Measurements from ENCODE around the gene RAB18. TPM values are rescaled to one million over a fixed set of nuclear protein-coding genes. Genes with fewer than 3 reads are reported as not detected.

RAB18 gene
- total RNA-seq, 1 donor: 47.8 TPM

DNA sequence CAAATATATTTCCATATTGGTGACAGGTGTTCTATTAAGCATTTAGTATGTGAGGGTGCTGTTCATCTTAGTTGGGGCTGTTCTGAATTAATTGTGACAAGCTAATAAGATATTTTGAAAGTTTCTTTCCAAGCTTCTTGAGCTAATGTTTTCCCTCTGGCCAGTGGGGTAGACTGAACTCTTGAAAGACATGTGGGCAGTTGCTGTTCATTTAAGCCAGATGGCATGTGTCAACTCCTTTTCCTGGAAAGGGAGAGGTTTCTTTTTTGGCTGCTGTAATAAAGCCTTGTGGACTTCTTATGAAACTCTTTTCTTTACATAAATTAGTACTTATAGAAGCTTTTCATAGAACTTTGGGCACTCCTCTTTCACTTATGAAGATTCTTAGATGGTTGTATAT lies 21.7 kb downstream of the RAB18 start:
- no peak for DNase-seq (ENCODE audit: insufficient read length, low spot score, missing footprints)
- Histone ChIP-seq H3K4me3 (ENCODE audit: insufficient read depth, low read length) (no peak overlapping the region), H2AFZ (ENCODE audit: low read length) (no peak overlapping the region), H3K4me2 (ENCODE audit: insufficient read depth, low read length) (peak overlapping the region; percentile 3), H3K27me3 (ENCODE audit: insufficient read depth, low read length) (no peaks in the 10 kb centered on the region), H4K20me1 (ENCODE audit: insufficient read depth, low read length) (peaks cover 25% of the 10 kb centered on the region), H3K4me1 (ENCODE audit: insufficient read depth, low read length) (peaks cover 6% of the 10 kb centered on the region), H3K36me3 (ENCODE audit: insufficient read depth, low read length) (no peaks in the 10 kb centered on the region), H3K79me2 (ENCODE audit: insufficient read depth, low read length) (peaks cover 92% of the 10 kb centered on the region), H3K9me3 (ENCODE audit: low read depth, low read length) (no peaks in the 10 kb centered on the region), H3K27ac (ENCODE audit: low read depth, low read length) (no peak overlapping the region)
- TF ChIP-seq, protein P1, sequence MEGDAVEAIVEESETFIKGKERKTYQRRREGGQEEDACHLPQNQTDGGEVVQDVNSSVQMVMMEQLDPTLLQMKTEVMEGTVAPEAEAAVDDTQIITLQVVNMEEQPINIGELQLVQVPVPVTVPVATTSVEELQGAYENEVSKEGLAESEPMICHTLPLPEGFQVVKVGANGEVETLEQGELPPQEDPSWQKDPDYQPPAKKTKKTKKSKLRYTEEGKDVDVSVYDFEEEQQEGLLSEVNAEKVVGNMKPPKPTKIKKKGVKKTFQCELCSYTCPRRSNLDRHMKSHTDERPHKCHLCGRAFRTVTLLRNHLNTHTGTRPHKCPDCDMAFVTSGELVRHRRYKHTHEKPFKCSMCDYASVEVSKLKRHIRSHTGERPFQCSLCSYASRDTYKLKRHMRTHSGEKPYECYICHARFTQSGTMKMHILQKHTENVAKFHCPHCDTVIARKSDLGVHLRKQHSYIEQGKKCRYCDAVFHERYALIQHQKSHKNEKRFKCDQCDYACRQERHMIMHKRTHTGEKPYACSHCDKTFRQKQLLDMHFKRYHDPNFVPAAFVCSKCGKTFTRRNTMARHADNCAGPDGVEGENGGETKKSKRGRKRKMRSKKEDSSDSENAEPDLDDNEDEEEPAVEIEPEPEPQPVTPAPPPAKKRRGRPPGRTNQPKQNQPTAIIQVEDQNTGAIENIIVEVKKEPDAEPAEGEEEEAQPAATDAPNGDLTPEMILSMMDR (IDR thresholded peaks at IDR 0.05; ENCODE audit: extremely low read depth, low read depth, low read length): no peak

- Histone ChIP-seq H3K4me3 (ENCODE audit: insufficient read depth, low read length) (no peak overlapping the region), H3K36me3 (ENCODE audit: insufficient read depth, low read length) (no peaks in the 10 kb centered on the region), H3K4me1 (ENCODE audit: insufficient read depth, low read length) (peaks cover 6% of the 10 kb centered on the region), H3K9me3 (ENCODE audit: low read depth, low read length) (no peaks in the 10 kb centered on the region), H4K20me1 (ENCODE audit: insufficient read depth, low read length) (peaks cover 23% of the 10 kb centered on the region), H2AFZ (ENCODE audit: low read length) (no peak overlapping the region), H3K79me2 (ENCODE audit: insufficient read depth, low read length) (peaks cover 91% of the 10 kb centered on the region), H3K4me2 (ENCODE audit: insufficient read depth, low read length) (peak overlapping the region; percentile 3), H3K27me3 (ENCODE audit: insufficient read depth, low read length) (no peaks in the 10 kb centered on the region), H3K27ac (ENCODE audit: low read depth, low read length) (no peak overlapping the region)
- TF ChIP-seq, protein P1 (IDR thresholded peaks at IDR 0.05; ENCODE audit: extremely low read depth, low read depth, low read length): no peak
- no peak for DNase-seq (ENCODE audit: insufficient read length, low spot score, missing footprints)
Observed at GRCh38 chr10:27526242-27526641, 22.1 kb downstream of the RAB18 start.

- no peak overlapping the region for H3K4me3 ChIP-seq (ENCODE audit: insufficient read depth, low read length)
- H3K27ac ChIP-seq (ENCODE audit: low read depth, low read length): no peak overlapping the region
- DNase-seq (ENCODE audit: insufficient read length, low spot score, missing footprints): no peak
- no peaks in the 10 kb centered on the region for H3K9me3 ChIP-seq (ENCODE audit: low read depth, low read length)
- H2AFZ ChIP-seq (ENCODE audit: low read length): no peak overlapping the region
- peaks cover 16% of the 10 kb centered on the region for H4K20me1 ChIP-seq (ENCODE audit: insufficient read depth, low read length)
- TF ChIP-seq, protein P1 (IDR thresholded peaks at IDR 0.05; ENCODE audit: extremely low read depth, low read depth, low read length): no peak
- H3K4me1 ChIP-seq (ENCODE audit: insufficient read depth, low read length): peaks cover 6% of the 10 kb centered on the region
- peaks cover 86% of the 10 kb centered on the region for H3K79me2 ChIP-seq (ENCODE audit: insufficient read depth, low read length)
- no peaks in the 10 kb centered on the region for H3K36me3 ChIP-seq (ENCODE audit: insufficient read depth, low read length)
- no peaks in the 10 kb centered on the region for H3K27me3 ChIP-seq (ENCODE audit: insufficient read depth, low read length)
- no peak overlapping the region for H3K4me2 ChIP-seq (ENCODE audit: insufficient read depth, low read length)
Observed at GRCh38 chr10:27527666-27528295, 23.7 kb downstream of the RAB18 start.

- TF ChIP-seq, protein P1 (IDR thresholded peaks at IDR 0.05; ENCODE audit: extremely low read depth, low read depth, low read length): no peak
- peaks cover 16% of the 10 kb centered on the region for H4K20me1 ChIP-seq (ENCODE audit: insufficient read depth, low read length)
Observed at GRCh38 chr10:27529010-27529783, 25.1 kb downstream of the RAB18 start.

More at GRCh38 chr10:27529010-27529783, 25.1 kb downstream of the RAB18 start:
- Histone ChIP-seq H3K4me1 (ENCODE audit: insufficient read depth, low read length) (peaks cover 6% of the 10 kb centered on the region), H3K36me3 (ENCODE audit: insufficient read depth, low read length) (peaks cover 9% of the 10 kb centered on the region), H3K4me3 (ENCODE audit: insufficient read depth, low read length) (no peak overlapping the region), H3K79me2 (ENCODE audit: insufficient read depth, low read length) (peaks cover 82% of the 10 kb centered on the region), H3K4me2 (ENCODE audit: insufficient read depth, low read length) (no peak overlapping the region), H3K27ac (ENCODE audit: low read depth, low read length) (no peak overlapping the region), H2AFZ (ENCODE audit: low read length) (no peak overlapping the region), H3K27me3 (ENCODE audit: insufficient read depth, low read length) (no peaks in the 10 kb centered on the region), H3K9me3 (ENCODE audit: low read depth, low read length) (no peaks in the 10 kb centered on the region)
- DNase-seq (ENCODE audit: insufficient read length, low spot score, missing footprints): no peak
